Body of pancreas (tissue), 4 donors: ENCODE data around the gene NKX1-2. TPM values are rescaled to one million over a fixed set of nuclear protein-coding genes. Genes with fewer than 3 reads are reported as not detected.

Source experiments
- ATAC-seq: fragments of 150-250 bp; one replicate; pipeline ENCODE4 v1.9.1; 2016
- DNase-seq, 4 donors: peaks; one replicate each; pipeline ENCODE4 v3.0.0-alpha.2; 2019
- H3K27ac ChIP-seq, 4 donors: fragments of 200-600 bp; sonication (generic); 1 replicate in 3 of 4; 2 replicates in 1 of 4; pipeline versions ENCODE4 v1.5.1 to v1.6.1; 2016 to 2019; ENCODE audit warnings: mild to moderate bottlenecking in 1 of 4, mixed read lengths in 1 of 4, moderate library complexity in 1 of 4
- H3K27me3 ChIP-seq, 2 donors: fragments of 200-600 bp; sonication (generic); one replicate each; pipeline ENCODE4 v1.6.0; 2016; ENCODE audit warnings: mild to moderate bottlenecking in 1 of 2
- H3K36me3 ChIP-seq, 2 donors: fragments of 200-600 bp; sonication (generic); replicated peaks in 1 of 2; 2 replicates each; pipeline ENCODE4 v1.5.1; 2016; ENCODE audit warnings: low read depth in 2 of 2; ENCODE audit not compliant: insufficient read depth in 1 of 2
- H3K4me1 ChIP-seq: fragments of 200-600 bp; sonication (generic); one replicate; pipeline ENCODE4 v1.6.0; 2016
- H3K4me3 ChIP-seq, 2 donors: fragments of 200-600 bp; sonication (generic); 1 replicate in 1 of 2; 2 replicates in 1 of 2; pipeline ENCODE4 v1.5.1; 2016 to 2019
- H3K9me3 ChIP-seq, 3 donors: fragments of 200-600 bp; sonication (generic); 1 replicate in 2 of 3; 2 replicates in 1 of 3; pipeline ENCODE4 v1.5.1; 2016
- CTCF ChIP-seq, 7 experiments: fragments of 450-650 bp in 4 of 7; fragments of 200-600 bp in 3 of 7; sonication (generic) in 3 of 7; IDR thresholded peaks; one replicate each; pipeline ENCODE4 v1.5.1; 2016 to 2019; ENCODE audit warnings: antibody characterized with exemption in 7 of 7
- POLR2A ChIP-seq, 3 donors: fragments of 450-650 bp; IDR thresholded peaks; one replicate each; pipeline ENCODE4 v1.6.1; 2016; ENCODE audit warnings: antibody characterized with exemption in 3 of 3, mild to moderate bottlenecking in 2 of 3
- WGBS, 2 donors: methylation state at CpG; one replicate each; pipeline ENCODE4 v1.1.5; 2017; 5-methylcytosine and 5-hydroxymethylcytosine counted together
- intact Hi-C: fragments of 100-400 bp; cut with DNase I; formaldehyde crosslinking; loops from one replicate; pipeline ENCODE4 v1.15.1; 2023
- total RNA-seq, 2 donors: library from RNA; depleted of rRNA; stranded (reverse); fragments of >200 nt; gene quantifications; one replicate each; pipeline ENCODE4 v1.1.0, GENCODE V29; 2016

Gene NKX1-2
- total RNA-seq: not detected

GRCh38 chr10:124450012-124450782 is at the start of gene NKX1-2:
Gene NKX1-2, minus strand, starts transcription at chr10:124450035. Its CDS starts 92 bp downstream, at chr10:124449943.
- no peak within 1 kb of the TSS for H3K27ac ChIP-seq
- ATAC-seq (no peak), DNase-seq (no peak)
- H3K9me3 ChIP-seq: no peaks in the 10 kb centered on the region
- WGBS, 2 donors: 2 to 3% methylated on average over 8 to 49 of the region's 57 CpGs
- intact Hi-C loops: no loop called here
- peaks cover 0 to 43% of the 10 kb centered on the region in 2 donors for H3K27me3 ChIP-seq
- no peak within 1 kb of the TSS for H3K4me3 ChIP-seq
- peaks cover 28% of the 10 kb centered on the region for H3K4me1 ChIP-seq
- TF ChIP-seq POLR2A (IDR thresholded peaks at IDR 0.05) (no peak), CTCF (IDR thresholded peaks at IDR 0.05) (no peak)
- H3K36me3 ChIP-seq: no peaks in the 10 kb centered on the region

- no peaks in the 10 kb centered on the region for H3K27me3 ChIP-seq
- no peak overlapping the region for H3K4me3 ChIP-seq
- H3K4me1 ChIP-seq: no peaks in the 10 kb centered on the region
- no peak for TF ChIP-seq POLR2A (IDR thresholded peaks at IDR 0.05)
- TF ChIP-seq CTCF (IDR thresholded peaks at IDR 0.05): no peak
- H3K9me3 ChIP-seq: no peaks in the 10 kb centered on the region
- ATAC-seq (no peak), DNase-seq (no peak)
- 91 to 92% methylated on average over 8 of the region's 8 CpGs for WGBS, 2 donors
- no peaks in the 10 kb centered on the region for H3K36me3 ChIP-seq
- H3K27ac ChIP-seq: no peak overlapping the region
- intact Hi-C loops: no loop called here
Measured at GRCh38 chr10:124498056-124498455, 48.2 kb upstream of the NKX1-2 start.

- no peak overlapping the region for H3K27ac ChIP-seq
- H3K4me1 ChIP-seq: no peaks in the 10 kb centered on the region
- TF ChIP-seq POLR2A (IDR thresholded peaks at IDR 0.05) (no peak), CTCF (IDR thresholded peaks at IDR 0.05) (no peak)
- intact Hi-C loops: no loop called here
- no peak for DNase-seq
- H3K36me3 ChIP-seq: no peaks in the 10 kb centered on the region
- no peaks in the 10 kb centered on the region for H3K9me3 ChIP-seq
- no peaks in the 10 kb centered on the region for H3K27me3 ChIP-seq
- no peak overlapping the region for H3K4me3 ChIP-seq
- ATAC-seq: no peak
- WGBS, 2 donors: 86 to 88% methylated on average over 11 to 15 of the region's 15 CpGs
Measured at GRCh38 chr10:124497196-124497881, 47.5 kb upstream of the NKX1-2 start.

GRCh38 chr10:124496620-124497019 is 46.8 kb upstream of the NKX1-2 start:
- DNase-seq (no peak), ATAC-seq (no peak)
- H3K9me3 ChIP-seq: no peaks in the 10 kb centered on the region
- TF ChIP-seq POLR2A (IDR thresholded peaks at IDR 0.05) (no peak), CTCF (IDR thresholded peaks at IDR 0.05) (no peak)
- no peaks in the 10 kb centered on the region for H3K36me3 ChIP-seq
- H3K4me3 ChIP-seq: no peak overlapping the region
- intact Hi-C loops: no loop called here
- WGBS, 2 donors: 94 to 96% methylated on average over 5 to 24 of the region's 24 CpGs
- no peaks in the 10 kb centered on the region for H3K27me3 ChIP-seq
- no peak overlapping the region for H3K27ac ChIP-seq
- H3K4me1 ChIP-seq: no peaks in the 10 kb centered on the region
